RWPE1 (cell line): ENCODE results near the gene MED12L.

ENCODE experiments used
- CTCF ChIA-PET: fragments of 350-600 bp; sonication (Branson Sonifier 250); formaldehyde crosslinking; extraction: SDS; loops from one replicate; lab custom pipeline; 2021; lab: Yijun Ruan, JAX
- POLR2A ChIA-PET: fragments of 400-600 bp; formaldehyde crosslinking; extraction: SDS; loops from one replicate; lab custom pipeline; 2020; ENCODE audit warnings: antibody characterized with exemption; ENCODE audit not compliant: low non-redundant PET; lab: Yijun Ruan, JAX
- DNase-seq: peaks from one replicate; pipeline ENCODE4 v3.0.0; 2012; ENCODE audit warnings: low spot score
- H3K27ac ChIP-seq: fragments of 450-650 bp; 2 replicates; pipeline ENCODE4 v1.5.1; 2017
- TF ChIP-seq, protein P1 (sequence below): fragments of 450-650 bp; conservative IDR thresholded peaks from 2 replicates; pipeline ENCODE4 v1.5.1; 2017; ENCODE audit warnings: low read depth, mild to moderate bottlenecking

The MED12L gene

DNA sequence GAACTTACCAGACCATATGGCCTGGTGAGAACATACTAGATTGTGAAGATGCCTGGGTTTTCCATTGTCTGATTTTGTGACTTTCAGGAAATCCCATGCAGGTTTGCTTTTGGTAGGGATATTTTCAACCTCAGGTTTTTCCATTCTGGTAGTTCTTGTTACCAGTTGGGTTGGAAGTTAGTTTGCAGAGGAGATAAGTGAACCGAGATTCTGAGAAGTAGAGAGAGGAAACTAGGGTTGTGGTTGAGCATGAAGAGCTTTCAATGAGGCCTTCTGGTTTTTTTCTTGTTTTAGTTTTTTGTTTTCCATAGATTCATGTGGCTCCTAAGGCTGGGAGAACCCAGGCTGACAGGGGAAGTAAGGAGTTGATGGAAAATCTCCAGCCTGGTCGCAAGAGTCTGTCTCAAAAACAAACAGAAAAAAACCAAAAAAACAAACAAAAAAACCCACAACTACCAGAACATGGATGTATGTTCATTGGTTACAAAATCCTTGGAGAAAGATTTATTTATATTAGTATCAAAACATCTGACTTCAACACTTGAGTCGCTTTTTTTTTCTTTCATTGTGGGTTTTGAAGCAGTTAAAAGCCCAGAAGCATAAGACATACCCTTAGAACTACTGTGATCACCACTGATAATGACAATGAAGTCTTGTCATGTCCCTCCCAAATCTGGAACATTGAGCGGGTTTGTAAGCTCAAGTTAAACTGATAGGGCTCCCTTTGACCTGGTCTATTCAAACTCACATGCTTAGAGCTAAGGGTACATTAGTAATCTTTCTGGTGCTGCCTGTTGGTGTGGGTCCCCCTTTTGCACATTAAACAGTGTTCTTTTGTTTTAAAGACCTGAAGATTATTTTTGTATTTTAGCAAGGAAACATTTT is 114.3 kb downstream of the MED12L start:
- ChIA-PET POLR2A (no interaction called here), CTCF (no interaction called here)
- H3K27ac ChIP-seq = no peak overlapping the region
- TF ChIP-seq, protein P1, sequence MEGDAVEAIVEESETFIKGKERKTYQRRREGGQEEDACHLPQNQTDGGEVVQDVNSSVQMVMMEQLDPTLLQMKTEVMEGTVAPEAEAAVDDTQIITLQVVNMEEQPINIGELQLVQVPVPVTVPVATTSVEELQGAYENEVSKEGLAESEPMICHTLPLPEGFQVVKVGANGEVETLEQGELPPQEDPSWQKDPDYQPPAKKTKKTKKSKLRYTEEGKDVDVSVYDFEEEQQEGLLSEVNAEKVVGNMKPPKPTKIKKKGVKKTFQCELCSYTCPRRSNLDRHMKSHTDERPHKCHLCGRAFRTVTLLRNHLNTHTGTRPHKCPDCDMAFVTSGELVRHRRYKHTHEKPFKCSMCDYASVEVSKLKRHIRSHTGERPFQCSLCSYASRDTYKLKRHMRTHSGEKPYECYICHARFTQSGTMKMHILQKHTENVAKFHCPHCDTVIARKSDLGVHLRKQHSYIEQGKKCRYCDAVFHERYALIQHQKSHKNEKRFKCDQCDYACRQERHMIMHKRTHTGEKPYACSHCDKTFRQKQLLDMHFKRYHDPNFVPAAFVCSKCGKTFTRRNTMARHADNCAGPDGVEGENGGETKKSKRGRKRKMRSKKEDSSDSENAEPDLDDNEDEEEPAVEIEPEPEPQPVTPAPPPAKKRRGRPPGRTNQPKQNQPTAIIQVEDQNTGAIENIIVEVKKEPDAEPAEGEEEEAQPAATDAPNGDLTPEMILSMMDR = no peak
- no peak for DNase-seq

DNA sequence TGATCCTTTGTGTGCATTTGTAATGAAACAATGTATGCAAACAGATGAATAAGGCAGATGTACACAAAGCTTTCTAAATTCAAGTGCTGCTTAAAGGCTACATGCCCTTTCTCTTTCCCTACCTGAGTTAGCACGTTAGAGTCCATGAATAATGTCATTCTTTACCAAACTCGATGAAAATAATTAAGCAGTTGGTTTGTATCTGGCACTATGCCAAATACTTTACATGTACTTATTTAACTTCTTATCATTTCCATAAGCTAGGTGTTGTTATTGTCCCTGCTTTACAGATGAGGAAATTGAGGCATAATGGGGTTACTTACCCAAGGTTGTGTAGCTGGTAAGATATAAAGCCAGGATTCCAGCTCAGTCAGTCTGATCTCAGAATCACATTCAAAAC is 115.1 kb downstream of the MED12L start:
- no peak overlapping the region for H3K27ac ChIP-seq
- DNase-seq = no peak
- ChIA-PET CTCF (no interaction called here), POLR2A (no interaction called here)
- TF ChIP-seq, protein P1 = no peak

GRCh38 chr3:151201051-151201730 is 115.7 kb downstream of the MED12L start:
- DNase-seq = no peak
- TF ChIP-seq, protein P1 = no peak
- ChIA-PET CTCF (interaction anchor here (0.5 kb wide), 1 partner anchor 206 kb away, joined by 4 read pairs; no protein-coding TSS in a partner anchor), POLR2A (no interaction called here)
- no peak overlapping the region for H3K27ac ChIP-seq

DNA sequence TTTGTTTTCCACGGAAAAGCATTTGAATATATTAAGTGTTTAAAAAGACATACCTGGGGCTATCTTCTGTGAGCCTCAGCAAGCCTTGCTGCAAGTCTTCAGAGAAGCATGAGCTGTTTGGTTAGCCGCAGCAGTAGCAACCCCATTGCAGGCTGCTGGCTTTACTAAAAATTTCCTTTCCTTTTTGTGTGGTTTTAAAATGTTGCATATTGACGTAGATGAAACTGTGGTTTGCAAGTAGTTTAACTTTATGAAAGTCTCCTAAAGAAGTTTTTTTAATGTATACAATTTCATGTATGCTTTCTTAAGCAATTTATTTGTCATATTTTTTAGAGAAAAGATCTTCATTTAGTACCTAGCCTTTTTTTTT is 117.6 kb downstream of the MED12L start, which contains the start of gene GPR171:
Gene GPR171, minus strand, starts transcription at position 166 of the 370 bp plus-strand sequence. CDS start 3,830 bp downstream, outside the sequence.
- no peak within 1 kb of the TSS for H3K27ac ChIP-seq
- TF ChIP-seq, protein P1 = no peak
- ChIA-PET POLR2A (no interaction called here), CTCF (interaction anchor here (1.1 kb wide), 1 partner anchor 35 kb away, joined by 5 read pairs; no protein-coding TSS in a partner anchor)
- DNase-seq = no peak

GRCh38 chr3:151204530-151205402 is 119.3 kb downstream of the MED12L start:
- no peak for DNase-seq
- TF ChIP-seq, protein P1 = no peak
- ChIA-PET CTCF (interaction anchor here (0.6 kb wide), 1 partner anchor 51 kb away, joined by 3 read pairs; no protein-coding TSS in a partner anchor), POLR2A (no interaction called here)
- no peak overlapping the region for H3K27ac ChIP-seq
